HL-60 (cell line): ENCODE results near the gene GXYLT2.

Experiments
- DNase-seq, 2 experiments: peaks; one replicate each; pipeline ENCODE4 v3.0.0-alpha.2; 2010 to 2020; ENCODE audit warnings: low read depth in 1 of 2, low spot score in 1 of 2
- H3K27ac ChIP-seq: fragments of 250-450 bp; sonication (Bioruptor Pico); replicated peaks from 2 replicates; pipeline ENCODE4 v1.5.1; 2020; ENCODE audit warnings: mild to moderate bottlenecking, moderate library complexity
- H3K27me3 ChIP-seq: fragments of 250-450 bp; sonication (Bioruptor Pico); 2 replicates; pipeline ENCODE4 v1.5.1; 2021; ENCODE audit warnings: mild to moderate bottlenecking, moderate library complexity; ENCODE audit not compliant: insufficient read depth, poor library complexity, severe bottlenecking
- H3K4me3 ChIP-seq: replicated peaks from 2 replicates; pipeline ENCODE4 v1.5.1; 2011; ENCODE audit warnings: mild to moderate bottlenecking, control low read depth, low read length; ENCODE audit not compliant: insufficient read depth
- GABPA ChIP-seq: IDR thresholded peaks from 2 replicates; pipeline ENCODE4 v1.6.1; 2012; ENCODE audit warnings: low read depth
- POLR2AphosphoS5 ChIP-seq: IDR thresholded peaks from 2 replicates; pipeline ENCODE4 v1.6.1; 2012; ENCODE audit warnings: low read depth
- SPI1 ChIP-seq: IDR thresholded peaks from 2 replicates; pipeline ENCODE4 v1.6.1; 2012; ENCODE audit warnings: low read depth, mild to moderate bottlenecking, borderline replicate concordance
- TF ChIP-seq, protein P1 (sequence below): IDR thresholded peaks from one replicate; pipeline ENCODE4 v1.5.1; 2011; ENCODE audit warnings: low read length, control low read depth, inconsistent platforms; ENCODE audit not compliant: insufficient read depth
- TF ChIP-seq, protein P2 (sequence below): IDR thresholded peaks from 2 replicates; pipeline ENCODE4 v1.6.1; 2012; ENCODE audit warnings: low read depth; ENCODE audit not compliant: insufficient replicate concordance

Gene GXYLT2

DNA sequence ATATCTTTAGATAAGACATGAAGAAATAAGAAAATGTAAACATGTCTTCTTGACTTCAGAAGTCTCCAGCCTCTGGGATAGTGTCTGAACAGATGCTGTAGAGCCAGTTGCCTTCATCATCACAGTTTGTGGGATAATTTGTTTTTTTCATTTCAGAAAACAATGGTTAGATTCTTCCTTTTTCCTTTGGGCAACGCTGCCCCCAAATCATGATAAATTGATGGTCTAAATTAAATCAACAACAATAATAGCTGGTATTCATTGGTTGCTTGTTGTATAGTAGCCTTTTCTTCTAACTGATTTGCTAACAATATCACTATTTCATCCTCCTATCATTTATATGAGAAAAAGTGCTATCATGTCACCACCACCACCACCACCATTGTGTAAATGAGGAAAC, 27.0 kb upstream of the GXYLT2 start:
- TF ChIP-seq SPI1, result no peak
- TF ChIP-seq, protein P1, sequence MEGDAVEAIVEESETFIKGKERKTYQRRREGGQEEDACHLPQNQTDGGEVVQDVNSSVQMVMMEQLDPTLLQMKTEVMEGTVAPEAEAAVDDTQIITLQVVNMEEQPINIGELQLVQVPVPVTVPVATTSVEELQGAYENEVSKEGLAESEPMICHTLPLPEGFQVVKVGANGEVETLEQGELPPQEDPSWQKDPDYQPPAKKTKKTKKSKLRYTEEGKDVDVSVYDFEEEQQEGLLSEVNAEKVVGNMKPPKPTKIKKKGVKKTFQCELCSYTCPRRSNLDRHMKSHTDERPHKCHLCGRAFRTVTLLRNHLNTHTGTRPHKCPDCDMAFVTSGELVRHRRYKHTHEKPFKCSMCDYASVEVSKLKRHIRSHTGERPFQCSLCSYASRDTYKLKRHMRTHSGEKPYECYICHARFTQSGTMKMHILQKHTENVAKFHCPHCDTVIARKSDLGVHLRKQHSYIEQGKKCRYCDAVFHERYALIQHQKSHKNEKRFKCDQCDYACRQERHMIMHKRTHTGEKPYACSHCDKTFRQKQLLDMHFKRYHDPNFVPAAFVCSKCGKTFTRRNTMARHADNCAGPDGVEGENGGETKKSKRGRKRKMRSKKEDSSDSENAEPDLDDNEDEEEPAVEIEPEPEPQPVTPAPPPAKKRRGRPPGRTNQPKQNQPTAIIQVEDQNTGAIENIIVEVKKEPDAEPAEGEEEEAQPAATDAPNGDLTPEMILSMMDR, result no peak
- TF ChIP-seq, protein P2, sequence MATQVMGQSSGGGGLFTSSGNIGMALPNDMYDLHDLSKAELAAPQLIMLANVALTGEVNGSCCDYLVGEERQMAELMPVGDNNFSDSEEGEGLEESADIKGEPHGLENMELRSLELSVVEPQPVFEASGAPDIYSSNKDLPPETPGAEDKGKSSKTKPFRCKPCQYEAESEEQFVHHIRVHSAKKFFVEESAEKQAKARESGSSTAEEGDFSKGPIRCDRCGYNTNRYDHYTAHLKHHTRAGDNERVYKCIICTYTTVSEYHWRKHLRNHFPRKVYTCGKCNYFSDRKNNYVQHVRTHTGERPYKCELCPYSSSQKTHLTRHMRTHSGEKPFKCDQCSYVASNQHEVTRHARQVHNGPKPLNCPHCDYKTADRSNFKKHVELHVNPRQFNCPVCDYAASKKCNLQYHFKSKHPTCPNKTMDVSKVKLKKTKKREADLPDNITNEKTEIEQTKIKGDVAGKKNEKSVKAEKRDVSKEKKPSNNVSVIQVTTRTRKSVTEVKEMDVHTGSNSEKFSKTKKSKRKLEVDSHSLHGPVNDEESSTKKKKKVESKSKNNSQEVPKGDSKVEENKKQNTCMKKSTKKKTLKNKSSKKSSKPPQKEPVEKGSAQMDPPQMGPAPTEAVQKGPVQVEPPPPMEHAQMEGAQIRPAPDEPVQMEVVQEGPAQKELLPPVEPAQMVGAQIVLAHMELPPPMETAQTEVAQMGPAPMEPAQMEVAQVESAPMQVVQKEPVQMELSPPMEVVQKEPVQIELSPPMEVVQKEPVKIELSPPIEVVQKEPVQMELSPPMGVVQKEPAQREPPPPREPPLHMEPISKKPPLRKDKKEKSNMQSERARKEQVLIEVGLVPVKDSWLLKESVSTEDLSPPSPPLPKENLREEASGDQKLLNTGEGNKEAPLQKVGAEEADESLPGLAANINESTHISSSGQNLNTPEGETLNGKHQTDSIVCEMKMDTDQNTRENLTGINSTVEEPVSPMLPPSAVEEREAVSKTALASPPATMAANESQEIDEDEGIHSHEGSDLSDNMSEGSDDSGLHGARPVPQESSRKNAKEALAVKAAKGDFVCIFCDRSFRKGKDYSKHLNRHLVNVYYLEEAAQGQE, result no peak
- no peak for TF ChIP-seq GABPA
- no peak for TF ChIP-seq POLR2AphosphoS5
- H3K4me3 ChIP-seq, result no peak overlapping the region
- H3K27me3 ChIP-seq, result no peaks in the 10 kb centered on the region
- DNase-seq, result no peak
- H3K27ac ChIP-seq, result no peak overlapping the region

DNA sequence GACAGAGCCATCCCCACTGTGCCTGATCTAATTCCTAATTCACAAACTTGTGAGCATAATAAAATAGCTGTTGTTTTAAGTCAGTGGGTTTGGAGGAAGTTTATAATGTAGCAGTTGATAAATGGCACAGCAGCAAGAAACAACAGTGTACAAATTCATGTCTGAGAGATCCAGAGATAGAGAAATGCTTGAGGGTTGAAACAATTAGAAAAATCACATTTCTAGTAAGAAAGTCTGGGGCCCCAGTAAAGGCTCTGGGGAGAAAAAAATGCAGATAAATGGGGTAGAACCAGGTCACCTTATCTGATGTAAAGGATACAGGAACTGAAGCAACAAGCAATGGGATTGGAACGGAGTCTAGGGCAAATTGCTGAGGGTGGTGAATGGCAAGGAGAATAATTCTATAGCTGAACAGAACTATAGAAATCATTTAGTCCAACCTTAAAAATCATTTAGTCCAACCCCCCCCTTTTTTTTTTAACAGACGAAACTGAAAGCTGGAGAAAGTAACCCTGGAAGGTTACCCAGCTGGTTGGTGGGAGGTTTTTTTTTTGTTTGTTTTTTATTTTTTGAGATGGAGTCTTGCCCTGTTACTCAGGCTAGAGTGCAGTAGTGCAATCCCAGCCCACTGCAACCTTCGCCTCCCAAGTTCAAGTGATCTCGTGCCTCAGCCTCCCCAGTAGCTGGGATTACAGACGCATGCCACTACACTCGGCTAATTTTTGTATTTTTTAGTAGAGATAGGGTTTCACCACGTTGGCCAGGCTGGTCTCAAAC, 25.3 kb upstream of the GXYLT2 start:
- DNase-seq, result no peak
- Histone ChIP-seq H3K27ac (no peak overlapping the region), H3K4me3 (no peak overlapping the region), H3K27me3 (no peaks in the 10 kb centered on the region)
- TF ChIP-seq GABPA, result no peak
- TF ChIP-seq, protein P2, result no peak
- TF ChIP-seq, protein P1, result no peak
- TF ChIP-seq SPI1, result no peak
- no peak for TF ChIP-seq POLR2AphosphoS5

DNA sequence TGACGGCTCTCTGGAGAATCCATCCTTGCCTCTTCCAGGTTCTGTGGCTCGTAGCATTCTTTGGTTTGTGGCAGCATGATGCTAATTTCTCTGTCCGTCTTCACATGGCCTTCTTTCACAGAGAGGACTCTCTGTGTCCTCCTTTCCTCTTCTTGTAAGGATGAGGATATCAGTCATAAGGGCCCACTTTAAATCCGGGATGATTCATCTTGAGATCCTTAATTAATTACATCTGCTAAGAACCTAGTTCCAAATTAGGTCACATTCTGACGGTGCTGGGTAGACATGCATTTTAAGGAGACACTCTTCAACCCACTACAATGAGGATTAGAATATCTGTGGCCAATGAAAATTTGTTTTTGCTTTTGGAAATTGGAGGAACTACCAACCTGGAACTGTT, 15.7 kb upstream of the GXYLT2 start:
- TF ChIP-seq, protein P2, result no peak
- no peak for TF ChIP-seq POLR2AphosphoS5
- TF ChIP-seq, protein P1, result no peak
- no peak for TF ChIP-seq GABPA
- TF ChIP-seq SPI1, result no peak
- no peak for DNase-seq
- no peaks in the 10 kb centered on the region for H3K27me3 ChIP-seq
- no peak overlapping the region for H3K4me3 ChIP-seq
- H3K27ac ChIP-seq, result no peak overlapping the region
